ENCODE data around the gene MIEF1.
A peak's percentile ranks its signal among the peaks of the same experiment; 100 is the strongest.

MIEF1 gene

GRCh38 chr22:39502109-39502788, at the start of gene MIEF1:
TSS of gene MIEF1 (plus strand) at chr22:39502290. CDS start at chr22:39511295, 9,005 bp downstream.
- DNase-seq, result peak; percentile 98

- DNase-seq, result no peak
These were observed 49.4 kb upstream of the MIEF1 start for GRCh38 chr22:39452740-39453040.

- no peak for DNase-seq
These were observed 48.2 kb upstream of the MIEF1 start for GRCh38 chr22:39453765-39454378.

GRCh38 chr22:39454385-39454871, 47.7 kb upstream of the MIEF1 start:
- DNase-seq, result no peak

- DNase-seq, result no peak
These were observed 45.4 kb upstream of the MIEF1 start, which contains the start of gene MGAT3 for GRCh38 chr22:39456522-39457197. TSS of gene MGAT3 (plus strand) at chr22:39457012. CDS start at chr22:39487348, 30,336 bp downstream.

GRCh38 chr22:39457198-39457555, 44.9 kb upstream of the MIEF1 start:
- DNase-seq, result no peak

- no peak for DNase-seq
These were observed 44.3 kb upstream of the MIEF1 start for GRCh38 chr22:39457556-39458443.

GRCh38 chr22:39458444-39459083, 43.5 kb upstream of the MIEF1 start:
- no peak for DNase-seq

- DNase-seq, result no peak
These were observed 42.4 kb upstream of the MIEF1 start for GRCh38 chr22:39459681-39460080.

GRCh38 chr22:39462443-39463221, 39.5 kb upstream of the MIEF1 start:
- no peak for DNase-seq

- no peak for DNase-seq
These were observed 38.8 kb upstream of the MIEF1 start for GRCh38 chr22:39463277-39463676.

GRCh38 chr22:39463931-39464390, 38.1 kb upstream of the MIEF1 start:
- no peak for DNase-seq

- DNase-seq, result no peak
These were observed 35.7 kb upstream of the MIEF1 start for GRCh38 chr22:39466228-39467006.

- DNase-seq, result no peak
These were observed 34.6 kb upstream of the MIEF1 start for GRCh38 chr22:39467390-39467895.

GRCh38 chr22:39468487-39469325, 33.4 kb upstream of the MIEF1 start:
- no peak for DNase-seq

GRCh38 chr22:39469326-39469680, 32.8 kb upstream of the MIEF1 start:
- no peak for DNase-seq

GRCh38 chr22:39469681-39470450, 32.2 kb upstream of the MIEF1 start:
- DNase-seq, result no peak

- DNase-seq, result no peak
These were observed 31.4 kb upstream of the MIEF1 start for GRCh38 chr22:39470451-39471291.

Measured in femur (tissue), 1 donor.